ENCODE data around the gene CHDH.

DNA sequence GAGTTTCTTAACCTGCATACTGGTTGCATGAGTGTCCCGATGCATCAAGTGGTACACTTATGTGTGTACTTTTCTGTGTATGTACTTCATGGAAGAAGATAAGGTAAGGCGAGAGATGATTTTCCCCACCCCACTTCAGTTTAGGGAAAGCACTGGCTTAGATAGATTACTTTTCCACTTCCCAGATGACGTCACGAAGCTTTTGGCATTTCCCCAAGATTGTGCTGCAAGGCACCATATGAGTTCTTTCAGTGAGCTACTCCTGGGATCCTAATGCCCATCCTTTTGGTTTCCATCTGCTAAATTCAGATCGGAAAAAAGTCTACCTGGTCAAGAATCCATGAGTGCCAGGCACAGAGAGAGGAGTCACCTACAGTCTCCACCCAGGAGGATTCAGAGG, 4.7 kb upstream of the CHDH start:
- TF ChIP-seq, protein P1, sequence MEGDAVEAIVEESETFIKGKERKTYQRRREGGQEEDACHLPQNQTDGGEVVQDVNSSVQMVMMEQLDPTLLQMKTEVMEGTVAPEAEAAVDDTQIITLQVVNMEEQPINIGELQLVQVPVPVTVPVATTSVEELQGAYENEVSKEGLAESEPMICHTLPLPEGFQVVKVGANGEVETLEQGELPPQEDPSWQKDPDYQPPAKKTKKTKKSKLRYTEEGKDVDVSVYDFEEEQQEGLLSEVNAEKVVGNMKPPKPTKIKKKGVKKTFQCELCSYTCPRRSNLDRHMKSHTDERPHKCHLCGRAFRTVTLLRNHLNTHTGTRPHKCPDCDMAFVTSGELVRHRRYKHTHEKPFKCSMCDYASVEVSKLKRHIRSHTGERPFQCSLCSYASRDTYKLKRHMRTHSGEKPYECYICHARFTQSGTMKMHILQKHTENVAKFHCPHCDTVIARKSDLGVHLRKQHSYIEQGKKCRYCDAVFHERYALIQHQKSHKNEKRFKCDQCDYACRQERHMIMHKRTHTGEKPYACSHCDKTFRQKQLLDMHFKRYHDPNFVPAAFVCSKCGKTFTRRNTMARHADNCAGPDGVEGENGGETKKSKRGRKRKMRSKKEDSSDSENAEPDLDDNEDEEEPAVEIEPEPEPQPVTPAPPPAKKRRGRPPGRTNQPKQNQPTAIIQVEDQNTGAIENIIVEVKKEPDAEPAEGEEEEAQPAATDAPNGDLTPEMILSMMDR (conservative IDR thresholded peaks at IDR 0.05; ENCODE audit: low read length) = no peak
- no peak for TF ChIP-seq EZH2phosphoT487 (IDR thresholded peaks at IDR 0.05; ENCODE audit: borderline replicate concordance, low read depth, low read length)
